ENCODE data around the gene CHML.

DNA sequence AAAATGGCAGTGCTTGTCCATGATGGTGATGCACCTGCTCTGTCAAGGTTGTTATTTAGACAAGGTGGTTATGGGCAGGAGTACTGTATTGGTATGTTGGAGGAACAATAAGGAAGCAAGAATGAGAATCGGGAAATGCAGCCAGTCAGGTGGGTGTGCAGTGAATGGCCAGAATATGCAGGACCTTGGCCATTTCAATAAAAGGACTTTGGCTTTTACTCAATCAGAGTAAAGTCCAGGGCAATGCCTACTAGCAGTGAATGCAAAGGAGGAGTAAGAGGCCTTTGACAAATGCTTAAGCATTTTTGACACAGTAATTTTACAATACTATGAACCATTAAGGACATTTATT, 2.4 kb upstream of the CHML start:
- TF ChIP-seq POLR2A (IDR thresholded peaks at IDR 0.05; ENCODE audit: low read length) (no peak), GATA1 (IDR thresholded peaks at IDR 0.05; ENCODE audit: low read depth, low read length) (no peak)
